Endothelial cell (in vitro differentiated cells): ENCODE results near the gene ARHGAP20. TPM values are rescaled to one million over a fixed set of nuclear protein-coding genes. Genes with fewer than 3 reads are reported as not detected.

Experiments
- DNase-seq: peaks from one replicate; pipeline ENCODE4 v3.0.0; 2021; ENCODE audit warnings: low spot score
- H3K27ac Mint-ChIP-seq: one replicate; pipeline ENCODE4 v1.8.0; 2021; ENCODE audit warnings: mixed read lengths, inconsistent platforms; ENCODE audit not compliant: unreplicated experiment
- H3K27me3 Mint-ChIP-seq: one replicate; pipeline ENCODE4 v1.8.0; 2021; ENCODE audit warnings: mild to moderate bottlenecking, moderate library complexity, mixed read lengths, inconsistent platforms; ENCODE audit not compliant: unreplicated experiment
- H3K36me3 Mint-ChIP-seq: one replicate; pipeline ENCODE4 v1.8.0; 2021; ENCODE audit warnings: mild to moderate bottlenecking, low read depth, mixed read lengths, inconsistent platforms; ENCODE audit not compliant: unreplicated experiment
- H3K4me1 Mint-ChIP-seq: one replicate; pipeline ENCODE4 v1.8.0; 2021; ENCODE audit warnings: mild to moderate bottlenecking, mixed read lengths, inconsistent platforms; ENCODE audit not compliant: unreplicated experiment
- H3K4me3 Mint-ChIP-seq: one replicate; pipeline ENCODE4 v1.8.0; 2021; ENCODE audit warnings: mild to moderate bottlenecking, mixed read lengths, inconsistent platforms; ENCODE audit not compliant: unreplicated experiment
- H3K9me3 Mint-ChIP-seq: one replicate; pipeline ENCODE4 v1.8.0; 2021; ENCODE audit warnings: mixed read lengths, inconsistent platforms; ENCODE audit not compliant: unreplicated experiment
- CTCF ChIP-seq: fragments of 200-600 bp; sonication (generic); IDR thresholded peaks from one replicate; pipeline ENCODE4 v1.5.0; 2021; ENCODE audit warnings: antibody characterized with exemption; ENCODE audit not compliant: unreplicated experiment
- total RNA-seq: library from RNA; stranded (reverse); fragmentation: NEBNext Ultra II Directional; extraction: Animal tissue kit (Norgen Biotek cat#: 25700); gene quantifications from one replicate; pipeline ENCODE4 v1.2.1, GENCODE V29; 2021; ENCODE audit not compliant: unreplicated experiment

ARHGAP20 gene
- total RNA-seq, 1 donor from 2014 or later: 0.36 TPM

DNA sequence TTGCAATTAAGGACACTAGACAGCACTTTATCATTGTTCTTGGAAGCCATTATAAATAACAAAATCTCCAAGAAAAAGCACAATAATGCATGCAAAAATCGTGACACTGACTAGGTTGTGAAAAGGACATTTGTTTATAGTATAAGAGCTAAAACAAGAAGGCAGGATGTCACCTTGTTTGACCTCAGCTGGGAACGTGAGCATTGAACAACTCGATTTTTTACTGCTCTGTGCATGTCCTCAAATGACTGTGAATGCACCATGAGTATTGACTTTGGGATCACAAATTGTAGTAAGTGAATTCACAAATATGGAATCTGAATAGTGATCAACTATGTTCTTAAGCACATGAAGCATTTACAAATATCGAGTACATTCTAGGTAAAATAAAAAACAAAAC lies 35.3 kb upstream of the ARHGAP20 start:
- Mint-ChIP-seq H3K9me3 (no peaks in the 10 kb centered on the region), H3K4me1 (no peaks in the 10 kb centered on the region), H3K27ac (no peak overlapping the region), H3K27me3 (no peaks in the 10 kb centered on the region), H3K36me3 (no peaks in the 10 kb centered on the region), H3K4me3 (no peak overlapping the region)
- no peak for DNase-seq
- no peak for TF ChIP-seq CTCF

DNA sequence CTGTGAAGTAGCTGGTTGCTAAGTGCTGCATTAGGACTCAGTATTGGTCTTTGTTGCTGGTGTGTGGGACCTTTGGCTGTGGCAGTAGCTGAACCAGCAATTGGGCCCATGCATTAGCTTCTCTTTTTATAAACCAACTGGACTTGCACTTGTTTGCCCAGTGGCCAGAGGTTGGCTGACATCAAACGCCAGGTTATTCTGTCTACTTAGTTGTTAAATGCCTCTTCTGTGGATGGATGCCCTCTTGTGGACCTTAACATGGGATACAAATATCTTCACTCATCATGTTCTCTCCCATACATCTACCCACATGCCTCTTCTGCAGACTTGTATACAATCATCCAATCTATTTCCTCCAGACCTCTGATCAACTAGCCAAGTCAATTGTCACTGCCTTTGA lies 26.4 kb upstream of the ARHGAP20 start:
- Mint-ChIP-seq H3K4me3 (no peak overlapping the region), H3K36me3 (no peaks in the 10 kb centered on the region), H3K9me3 (no peaks in the 10 kb centered on the region), H3K27ac (no peak overlapping the region), H3K4me1 (peaks cover 2% of the 10 kb centered on the region), H3K27me3 (peaks cover 3% of the 10 kb centered on the region)
- no peak for TF ChIP-seq CTCF
- DNase-seq: no peak

- Mint-ChIP-seq H3K4me1 (peaks cover 2% of the 10 kb centered on the region), H3K27me3 (peaks cover 3% of the 10 kb centered on the region), H3K9me3 (no peaks in the 10 kb centered on the region), H3K27ac (no peak overlapping the region), H3K4me3 (no peak overlapping the region), H3K36me3 (no peaks in the 10 kb centered on the region)
- DNase-seq: no peak
- TF ChIP-seq CTCF: no peak
Observed at GRCh38 chr11:110737593-110737992, 25.4 kb upstream of the ARHGAP20 start.

DNA sequence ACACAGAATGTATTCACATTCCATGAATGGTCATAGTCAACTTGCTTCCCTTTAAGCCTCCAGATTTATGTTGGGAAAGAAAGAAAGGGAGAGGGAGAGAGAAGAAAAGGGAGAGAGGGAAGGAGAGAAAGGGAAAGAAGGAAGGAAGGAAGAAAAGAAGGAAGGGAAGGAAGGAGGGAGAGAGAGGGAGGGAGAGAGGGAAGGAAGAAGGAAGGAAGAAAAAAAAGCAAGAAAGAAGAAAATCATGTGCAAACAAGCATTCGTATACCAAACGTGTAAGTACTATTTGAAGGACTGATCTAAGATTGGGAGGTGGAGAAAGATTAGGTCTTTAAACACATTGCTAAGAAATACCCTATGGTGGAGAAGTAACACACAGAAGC lies 23.9 kb upstream of the ARHGAP20 start:
- no peaks in the 10 kb centered on the region for H3K9me3 Mint-ChIP-seq
- no peaks in the 10 kb centered on the region for H3K36me3 Mint-ChIP-seq
- no peak overlapping the region for H3K4me3 Mint-ChIP-seq
- TF ChIP-seq CTCF: no peak
- no peaks in the 10 kb centered on the region for H3K27me3 Mint-ChIP-seq
- H3K27ac Mint-ChIP-seq: no peak overlapping the region
- no peak for DNase-seq
- peaks cover 2% of the 10 kb centered on the region for H3K4me1 Mint-ChIP-seq

DNA sequence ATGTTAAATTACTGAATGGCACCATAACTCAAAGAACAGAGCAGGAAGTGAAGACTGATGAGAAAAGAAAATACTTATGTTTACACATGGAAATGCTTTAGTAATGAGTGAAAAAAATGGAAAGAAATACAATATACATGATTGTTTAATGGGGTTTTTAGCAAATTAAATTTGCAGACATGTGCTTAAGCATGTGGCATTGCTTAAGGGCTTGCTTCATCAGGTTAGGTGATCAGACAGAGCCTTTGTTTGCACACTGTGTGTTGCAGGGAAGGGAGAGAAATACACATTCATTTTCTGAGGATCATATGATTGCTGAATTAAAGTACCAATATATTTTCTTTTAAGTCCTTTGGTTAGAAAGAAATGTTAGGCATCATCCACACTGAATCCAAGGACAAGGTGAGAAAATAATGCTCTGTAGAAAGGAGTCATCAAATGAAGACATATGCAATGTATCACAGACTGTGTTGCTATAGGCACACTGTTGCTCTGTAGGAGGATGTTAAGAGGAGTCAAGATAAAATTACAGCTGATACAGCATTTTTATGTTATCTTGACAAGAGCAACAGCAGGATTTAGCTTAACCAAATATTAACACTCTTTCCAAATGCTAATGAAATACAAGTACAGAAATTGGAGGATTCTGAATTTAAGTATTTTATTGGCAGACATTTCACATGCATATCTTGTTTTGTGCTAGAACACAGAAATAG lies 23.4 kb upstream of the ARHGAP20 start:
- Mint-ChIP-seq H3K36me3 (no peaks in the 10 kb centered on the region), H3K27ac (no peak overlapping the region), H3K4me1 (peaks cover 2% of the 10 kb centered on the region), H3K4me3 (no peak overlapping the region), H3K27me3 (no peaks in the 10 kb centered on the region), H3K9me3 (no peaks in the 10 kb centered on the region)
- DNase-seq: no peak
- TF ChIP-seq CTCF: no peak
